Measurements from ENCODE around the gene TMEFF2. TPM values are rescaled to one million over a fixed set of nuclear protein-coding genes. Genes with fewer than 3 reads are reported as not detected.

The TMEFF2 gene
- total and polyA plus RNA-seq, 2 of the 4 experiments (the other 2 are of a cell fraction) = 1.3 to 3.0 TPM

GRCh38 chr2:191954451-191954850 lies 240.3 kb downstream of the TMEFF2 start:
- no peak for ATAC-seq (ENCODE audit: low read depth)
- POLR2A ChIA-PET (ENCODE audit: unreplicated experiment) = no interaction called here
- in situ Hi-C loops (cut with MboI; ENCODE audit: low sequenced_read_pairs) = no loop called here

More at GRCh38 chr2:191954451-191954850, 240.3 kb downstream of the TMEFF2 start:
- Histone ChIP-seq H4K5ac (ENCODE audit: low read depth, low read length) (no peak overlapping the region), H2BK15ac (ENCODE audit: low read depth, low read length) (no peak overlapping the region), H3K9me1 (ENCODE audit: insufficient read depth, low read length) (no peaks in the 10 kb centered on the region), H3K56ac (ENCODE audit: extremely low read depth, insufficient read depth, low read length) (no peak overlapping the region), H2BK5ac (ENCODE audit: low read depth, low read length, poor library complexity, severe bottlenecking) (no peak overlapping the region), H2AFZ (replicated peaks; ENCODE audit: low read length, poor library complexity) (no peak overlapping the region), H3K4me2 (ENCODE audit: low read depth, low read length) (no peak overlapping the region), H2AK5ac (ENCODE audit: low read depth, low read length) (no peak overlapping the region), H3K14ac (replicated peaks; ENCODE audit: low read depth, low read length) (no peak overlapping the region), H3K9me3 (ENCODE audit: control insufficient read depth, insufficient read depth, low read length) (no peaks in the 10 kb centered on the region), H3K4me3 (ENCODE audit: insufficient read depth, low read depth, low read length) (no peak overlapping the region), H3K4me1 (ENCODE audit: control insufficient read depth, insufficient read depth, low read length) (0 out of 2 replicates have a peak, but pooled peaks cover 1% of the 10 kb centered on the region), H3K4ac (ENCODE audit: low read depth, low read length) (no peak overlapping the region), H3K18ac (ENCODE audit: low read depth, low read length) (no peak overlapping the region), H3K79me1 (ENCODE audit: low read depth in 1 of 2, low read length in 2 of 2) (no peaks in the 10 kb centered on the region), H2AK9ac (replicated peaks; ENCODE audit: low read depth, low read length, poor library complexity) (no peak overlapping the region), H2BK20ac (ENCODE audit: low read depth, low read length) (no peak overlapping the region), H4K20me1 (ENCODE audit: insufficient read depth, low read length) (no peaks in the 10 kb centered on the region), H2BK120ac (ENCODE audit: low read depth, low read length) (no peak overlapping the region), H3K36me3 (ENCODE audit: control insufficient read depth, insufficient read depth, low read length) (no peaks in the 10 kb centered on the region), H3K27ac (ENCODE audit: insufficient read depth, low read length) (no peak overlapping the region), H3K9ac (ENCODE audit: low read depth, low read length) (no peak overlapping the region), H3K23ac (ENCODE audit: low read depth, low read length) (no peak overlapping the region), H4K91ac (ENCODE audit: insufficient read depth, low read depth, low read length) (no peak overlapping the region), H4K8ac (ENCODE audit: low read depth in 2 of 2, low read length in 2 of 2) (no peak overlapping the region), H3K27me3 (ENCODE audit: control insufficient read depth, insufficient read depth, low read length) (no peaks in the 10 kb centered on the region)
- CTCF ChIA-PET = no interaction called here
- no peak for DNase-seq
- no CpG with 5 or more reads among the region's 2 CpGs for WGBS, 2 experiments (ENCODE audit: extremely low coverage in 2 of 2, insufficient read length in 1 of 2)
- dilution Hi-C loops (cut with HindIII; ENCODE audit: low sequenced_read_pairs, unreplicated experiment) (no loop called here), intact Hi-C loops (cut with micrococcal nuclease) (no loop called here)
- TF ChIP-seq MAFK (IDR thresholded peaks at IDR 0.05; ENCODE audit: low read depth, low read length) = no peak
- no peak for TF ChIP-seq POLR2A (IDR thresholded peaks at IDR 0.05; ENCODE audit: low read depth, low read length)
- no peak for TF ChIP-seq FOS (IDR thresholded peaks at IDR 0.05; ENCODE audit: low read depth, low read length)
- BruUV-seq (replicated peaks) = no TSS peak

Data from IMR-90 (cell line).